H9 (cell line): Measurements from ENCODE around the gene FBN2. TPM values are rescaled to one million over a fixed set of nuclear protein-coding genes. Genes with fewer than 3 reads are reported as not detected.

Experiments used
- DNase-seq: peaks from one replicate; pipeline ENCODE4 v3.0.0-alpha.2; 2017
- H2AFZ ChIP-seq: one replicate; pipeline ENCODE4 v1.6.1; 2013; ENCODE audit warnings: mild to moderate bottlenecking, low read length, control low read depth, moderate library complexity
- H2AK5ac ChIP-seq: 2 replicates; pipeline ENCODE4 v1.6.1; 2013; ENCODE audit warnings: low read length, control low read depth, mixed read lengths; ENCODE audit not compliant: insufficient read length
- H2BK120ac ChIP-seq: one replicate; pipeline ENCODE4 v1.6.1; 2013; ENCODE audit warnings: low read depth, mild to moderate bottlenecking, low read length, control low read depth, inconsistent platforms; ENCODE audit not compliant: poor library complexity, severe bottlenecking
- H2BK12ac ChIP-seq: 2 replicates; pipeline ENCODE4 v1.6.1; 2013; ENCODE audit warnings: low read length, control low read depth, mixed read lengths, low read depth; ENCODE audit not compliant: insufficient read length
- H2BK15ac ChIP-seq: 2 replicates; pipeline ENCODE4 v1.6.1; 2013; ENCODE audit warnings: low read depth, low read length, control low read depth
- H2BK20ac ChIP-seq: one replicate; pipeline ENCODE4 v1.6.1; 2013; ENCODE audit warnings: low read depth, mild to moderate bottlenecking, low read length, control low read depth, inconsistent platforms; ENCODE audit not compliant: poor library complexity, severe bottlenecking
- H2BK5ac ChIP-seq: 2 replicates; pipeline ENCODE4 v1.6.1; 2013; ENCODE audit warnings: low read length, control low read depth, mixed read lengths; ENCODE audit not compliant: insufficient read length
- H3K14ac ChIP-seq: 2 replicates; pipeline ENCODE4 v1.6.1; 2013; ENCODE audit warnings: low read length, control low read depth; ENCODE audit not compliant: insufficient read depth
- H3K18ac ChIP-seq: 2 replicates; pipeline ENCODE4 v1.6.1; 2013; ENCODE audit warnings: low read depth, mild to moderate bottlenecking, mixed read lengths, low read length, control low read depth; ENCODE audit not compliant: insufficient read length
- H3K23ac ChIP-seq: 2 replicates; pipeline ENCODE4 v1.6.1; 2013; ENCODE audit warnings: low read length, control low read depth, mixed read lengths, low read depth; ENCODE audit not compliant: insufficient read length
- H3K23me2 ChIP-seq: 2 replicates; pipeline ENCODE4 v1.6.1; 2013; ENCODE audit warnings: low read depth, mild to moderate bottlenecking, mixed read lengths, low read length, control low read depth; ENCODE audit not compliant: insufficient read length, poor library complexity, severe bottlenecking
- H3K27ac ChIP-seq: 2 replicates; pipeline ENCODE4 v1.5.1; 2013; ENCODE audit warnings: low read length, control low read depth, mixed read lengths, low read depth; ENCODE audit not compliant: insufficient read length
- H3K27me3 ChIP-seq: 2 replicates; pipeline ENCODE4 v1.6.1; 2013; ENCODE audit warnings: low read length, control low read depth, inconsistent platforms; ENCODE audit not compliant: insufficient read depth
- H3K4ac ChIP-seq: 2 replicates; pipeline ENCODE4 v1.6.1; 2013; ENCODE audit warnings: low read depth, mild to moderate bottlenecking, control low read depth, inconsistent platforms, low read length, moderate library complexity
- H3K4me1 ChIP-seq: 2 replicates; pipeline ENCODE4 v1.6.1; 2013; ENCODE audit warnings: low read length, control low read depth, inconsistent platforms; ENCODE audit not compliant: insufficient read depth
- H3K4me2 ChIP-seq: 2 replicates; pipeline ENCODE4 v1.6.1; 2013; ENCODE audit warnings: low read length, control low read depth, mixed read lengths; ENCODE audit not compliant: insufficient read length, insufficient read depth
- H3K56ac ChIP-seq: 2 replicates; pipeline ENCODE4 v1.6.1; 2013; ENCODE audit warnings: low read depth, mild to moderate bottlenecking, mixed read lengths, low read length, control low read depth; ENCODE audit not compliant: insufficient read length
- H3K79me1 ChIP-seq: 2 replicates; pipeline ENCODE4 v1.6.1; 2013; ENCODE audit warnings: low read depth, mild to moderate bottlenecking, moderate library complexity, low read length, control low read depth, inconsistent platforms; ENCODE audit not compliant: insufficient read depth, poor library complexity, severe bottlenecking
- H3K79me2 ChIP-seq: 2 replicates; pipeline ENCODE4 v1.6.1; 2013; ENCODE audit warnings: low read length, control low read depth, inconsistent platforms; ENCODE audit not compliant: insufficient read depth
- H3K9ac ChIP-seq: 2 replicates; pipeline ENCODE4 v1.6.1; 2013; ENCODE audit warnings: low read length, control low read depth, mixed read lengths; ENCODE audit not compliant: insufficient read length; ENCODE audit errors: extremely low read depth
- H3K9me3 ChIP-seq: one replicate; pipeline ENCODE4 v1.6.1; 2013; ENCODE audit warnings: low read depth, low read length, inconsistent platforms; ENCODE audit not compliant: control insufficient read depth
- H3T11ph ChIP-seq: one replicate; pipeline ENCODE4 v1.6.1; 2013; ENCODE audit warnings: mild to moderate bottlenecking, low read length, control low read depth, inconsistent platforms
- H4K20me1 ChIP-seq: one replicate; pipeline ENCODE4 v1.6.1; 2013; ENCODE audit not compliant: control insufficient read depth, insufficient read length, insufficient read depth
- H4K5ac ChIP-seq: 2 replicates; pipeline ENCODE4 v1.6.1; 2013; ENCODE audit warnings: low read depth, mild to moderate bottlenecking, mixed read lengths, low read length, control low read depth; ENCODE audit not compliant: insufficient read length
- H4K8ac ChIP-seq: replicated peaks from 2 replicates; pipeline ENCODE4 v1.6.1; 2013; ENCODE audit warnings: low read length, control low read depth, mixed read lengths, low read depth; ENCODE audit not compliant: insufficient read length
- H4K91ac ChIP-seq: 2 replicates; pipeline ENCODE4 v1.6.1; 2013; ENCODE audit warnings: low read depth, mild to moderate bottlenecking, moderate library complexity, mixed read lengths, low read length, control low read depth; ENCODE audit not compliant: insufficient read length
- H3K27ac Mint-ChIP-seq, 3 experiments: 2 replicates in 2 of 3; 3 replicates in 1 of 3; pipeline ENCODE4 v1.8.0; 2020 to 2021; ENCODE audit warnings: mixed read lengths in 3 of 3, mild to moderate bottlenecking in 1 of 3, moderate library complexity in 1 of 3
- H3K27me3 Mint-ChIP-seq: 2 replicates; pipeline ENCODE4 v1.8.0; 2021; ENCODE audit warnings: low read depth, mild to moderate bottlenecking, moderate library complexity, mixed read lengths
- H3K36me3 Mint-ChIP-seq, 3 experiments: 2 replicates in 2 of 3; 3 replicates in 1 of 3; pipeline ENCODE4 v1.8.0; 2020 to 2021; ENCODE audit warnings: low read depth in 3 of 3, mixed read lengths in 3 of 3; ENCODE audit not compliant: insufficient read depth in 1 of 3
- H3K4me1 Mint-ChIP-seq, 2 experiments: 2 replicates each; pipeline ENCODE4 v1.8.0; 2020; ENCODE audit warnings: mixed read lengths in 2 of 2
- H3K4me3 Mint-ChIP-seq, 2 experiments: 2 replicates in 1 of 2; 3 replicates in 1 of 2; pipeline ENCODE4 v1.8.0; 2020 to 2021; ENCODE audit warnings: mild to moderate bottlenecking in 2 of 2, mixed read lengths in 2 of 2, moderate library complexity in 1 of 2
- H3K9me3 Mint-ChIP-seq, 2 experiments: 2 replicates in 1 of 2; 3 replicates in 1 of 2; pipeline ENCODE4 v1.8.0; 2020; ENCODE audit warnings: mild to moderate bottlenecking in 2 of 2, mixed read lengths in 2 of 2, moderate library complexity in 1 of 2
- CTCF ChIP-seq: fragments of 200-600 bp; sonication (generic); conservative IDR thresholded peaks from 3 replicates; pipeline ENCODE4 v1.8.0; 2021; ENCODE audit warnings: antibody characterized with exemption, mild to moderate bottlenecking
- WGBS: extraction: QIAGEN DNeasy Blood & Tissue Kit; methylation state at CpG from one replicate; pipeline ENCODE4 v1.1.7; 2013; ENCODE audit warnings: missing lambda C conversion rate, low lambda C conversion rate, mixed read lengths; ENCODE audit not compliant: insufficient read length; ENCODE audit errors: extremely low coverage; 5-methylcytosine and 5-hydroxymethylcytosine counted together
- total RNA-seq: library from RNA; stranded (reverse); gene quantifications from 2 replicates; pipeline ENCODE4 v1.2.1, GENCODE V29; 2021

FBN2 gene
- total RNA-seq, 1 experiment from 2014 or later, result 8.3 TPM

- Mint-ChIP-seq H3K27me3 (no peaks in the 10 kb centered on the region), H3K4me3 (no peak overlapping the region), H3K9me3 (no peaks in the 10 kb centered on the region), H3K27ac (no peak overlapping the region), H3K36me3 (no peaks in the 10 kb centered on the region), H3K4me1 (peaks cover 5% of the 10 kb centered on the region in 2 experiments; a peak in 3 of 4 replicates)
- H2AK5ac ChIP-seq, result no peak overlapping the region
- no peaks in the 10 kb centered on the region for H3K9me3 ChIP-seq
- no peak overlapping the region for H3K18ac ChIP-seq
- H3K27me3 ChIP-seq, result no peaks in the 10 kb centered on the region
- H4K5ac ChIP-seq, result no peak overlapping the region
- no peak overlapping the region for H3K4me2 ChIP-seq
- no peaks in the 10 kb centered on the region for H4K20me1 ChIP-seq
- no peak overlapping the region for H2BK120ac ChIP-seq
- WGBS, result no CpG with 5 or more reads among the region's 2 CpGs
- TF ChIP-seq CTCF, result no peak
- no peaks in the 10 kb centered on the region for H3K4me1 ChIP-seq
- H3K4ac ChIP-seq, result no peak overlapping the region
- H3T11ph ChIP-seq, result no peak overlapping the region
- H3K27ac ChIP-seq, result no peak overlapping the region
- DNase-seq, result no peak
- H2AFZ ChIP-seq, result no peak overlapping the region
- H3K79me2 ChIP-seq, result no peaks in the 10 kb centered on the region
- H3K9ac ChIP-seq, result no peak overlapping the region
- no peak overlapping the region for H2BK15ac ChIP-seq
- H3K14ac ChIP-seq, result no peak overlapping the region
- no peak overlapping the region for H2BK12ac ChIP-seq
- no peak overlapping the region for H2BK5ac ChIP-seq
- no peaks in the 10 kb centered on the region for H3K23me2 ChIP-seq
- H3K23ac ChIP-seq, result no peak overlapping the region
- H3K56ac ChIP-seq, result no peak overlapping the region
- H4K91ac ChIP-seq, result no peak overlapping the region
- no peaks in the 10 kb centered on the region for H3K79me1 ChIP-seq
- no peak overlapping the region for H4K8ac ChIP-seq
- no peak overlapping the region for H2BK20ac ChIP-seq
Measured at GRCh38 chr5:128566178-128566577, 28.1 kb upstream of the FBN2 start.
